ENCODE measurements around the gene C11orf42.

C11orf42 gene

GRCh38 chr11:6205366-6205765, at the start of gene C11orf42:
C11orf42 (plus strand) TSS chr11:6205557; CDS start chr11:6205616, 59 bp downstream.
- no peak for DNase-seq

GRCh38 chr11:6156628-6157359, 48.6 kb upstream of the C11orf42 start:
- no peak for DNase-seq

- no peak for DNase-seq
Measured at GRCh38 chr11:6170226-6170625, 35.1 kb upstream of the C11orf42 start, which contains the start of gene OR52B2. OR52B2 (minus strand) TSS chr11:6170326; CDS start chr11:6170326, 0 bp downstream.

- no peak for DNase-seq
Measured at GRCh38 chr11:6175440-6175839, 29.9 kb upstream of the C11orf42 start.

GRCh38 chr11:6191742-6192141, 13.6 kb upstream of the C11orf42 start:
- no peak for DNase-seq

GRCh38 chr11:6194065-6194581, 11.2 kb upstream of the C11orf42 start:
- no peak for DNase-seq

GRCh38 chr11:6196396-6196795, 9.0 kb upstream of the C11orf42 start:
- DNase-seq: no peak

GRCh38 chr11:6197466-6198200, 7.7 kb upstream of the C11orf42 start:
- no peak for DNase-seq

- DNase-seq: no peak
Measured at GRCh38 chr11:6199174-6199810, 6.1 kb upstream of the C11orf42 start, which contains the start of gene OR52W1. OR52W1 (plus strand) TSS chr11:6199224; CDS start chr11:6199224, 0 bp downstream.

- no peak for DNase-seq
Measured at GRCh38 chr11:6200975-6201374, 4.4 kb upstream of the C11orf42 start.

GRCh38 chr11:6201481-6201880, 3.9 kb upstream of the C11orf42 start:
- no peak for DNase-seq

- DNase-seq: no peak
Measured at GRCh38 chr11:6202041-6202440, 3.3 kb upstream of the C11orf42 start.

- no peak for DNase-seq
Measured at GRCh38 chr11:6203327-6203726, 2.0 kb upstream of the C11orf42 start.

- DNase-seq: no peak
Measured at GRCh38 chr11:6204706-6205105, 651 bp upstream of the C11orf42 start.

- no peak for DNase-seq
Measured at GRCh38 chr11:6206456-6207180, 1.3 kb downstream of the C11orf42 start.

- DNase-seq: no peak
Measured at GRCh38 chr11:6209801-6210200, 4.4 kb downstream of the C11orf42 start.

- no peak for DNase-seq
Measured at GRCh38 chr11:6210274-6210955, 5.1 kb downstream of the C11orf42 start.

- DNase-seq: no peak
Measured at GRCh38 chr11:6214530-6214929, 9.2 kb downstream of the C11orf42 start.

GRCh38 chr11:6216501-6216900, 11.1 kb downstream of the C11orf42 start:
- no peak for DNase-seq

- no peak for DNase-seq
Measured at GRCh38 chr11:6217722-6218121, 12.4 kb downstream of the C11orf42 start.

- no peak for DNase-seq
Measured at GRCh38 chr11:6219359-6219758, 14.0 kb downstream of the C11orf42 start.

GRCh38 chr11:6223854-6224253, 18.5 kb downstream of the C11orf42 start:
- no peak for DNase-seq
